HepG2 (cell line): ENCODE results near the gene PNN. TPM values are rescaled to one million over a fixed set of nuclear protein-coding genes. Genes with fewer than 3 reads are reported as not detected.

Experiments
- JUND ChIP-seq: sonication (generic); formaldehyde crosslinking; IDR thresholded peaks from 2 replicates; pipeline ENCODE4 v1.8.0; 2022; ENCODE audit warnings: mild to moderate bottlenecking, missing genetic modification reagents
- KDM5B ChIP-seq: sonication (generic); formaldehyde crosslinking; IDR thresholded peaks from 2 replicates; pipeline ENCODE4 v1.4.0; 2020; ENCODE audit warnings: missing genetic modification reagents, mild to moderate bottlenecking, borderline replicate concordance
- MAF1 ChIP-seq: sonication (generic); formaldehyde crosslinking; IDR thresholded peaks from 2 replicates; pipeline ENCODE4 v1.5.0; 2020; ENCODE audit warnings: missing genetic modification reagents, borderline replicate concordance
- MBD4 ChIP-seq: IDR thresholded peaks from 2 replicates; pipeline ENCODE4 v1.6.1; 2012; ENCODE audit warnings: low read length, inconsistent platforms, borderline replicate concordance
- MED8 ChIP-seq: sonication (generic); formaldehyde crosslinking; IDR thresholded peaks from 2 replicates; pipeline ENCODE4 v1.8.1; 2023; ENCODE audit warnings: mild to moderate bottlenecking, missing genetic modification reagents; ENCODE audit not compliant: insufficient replicate concordance
- NRL ChIP-seq: sonication (generic); formaldehyde crosslinking; IDR thresholded peaks from 2 replicates; pipeline ENCODE4 v1.5.0; 2020; ENCODE audit warnings: missing genetic modification reagents, mild to moderate bottlenecking, moderate library complexity, borderline replicate concordance
- POGZ ChIP-seq: sonication (generic); formaldehyde crosslinking; IDR thresholded peaks from 2 replicates; pipeline ENCODE4 v1.4.0; 2020; ENCODE audit warnings: mild to moderate bottlenecking, missing genetic modification reagents
- PRPF4 ChIP-seq: fragments of 200-400 bp; formaldehyde crosslinking; IDR thresholded peaks from 2 replicates; pipeline ENCODE4 v1.6.1; 2016; ENCODE audit warnings: low read length, low read depth; ENCODE audit not compliant: poor library complexity, severe bottlenecking
- TCF12 ChIP-seq, 2 experiments: fragments of 450-650 bp in 1 of 2; sonication (generic) in 1 of 2; formaldehyde crosslinking in 1 of 2; IDR thresholded peaks; 2 replicates each; pipeline versions ENCODE4 v1.6.1 to v1.8.0; 2017 to 2022; ENCODE audit warnings: antibody characterized with exemption in 1 of 2, mild to moderate bottlenecking in 1 of 2, missing genetic modification reagents in 1 of 2, moderate library complexity in 1 of 2
- ZNF10 ChIP-seq: sonication (generic); formaldehyde crosslinking; IDR thresholded peaks from 2 replicates; pipeline ENCODE4 v1.4.0; 2020; ENCODE audit warnings: mild to moderate bottlenecking, low read depth, missing genetic modification reagents, borderline replicate concordance
- ZNF251 ChIP-seq: sonication (generic); formaldehyde crosslinking; IDR thresholded peaks from 2 replicates; pipeline ENCODE4 v1.9.0; 2021; ENCODE audit warnings: mild to moderate bottlenecking, missing genetic modification reagents
- ZNF749 ChIP-seq: sonication (generic); formaldehyde crosslinking; IDR thresholded peaks from 2 replicates; pipeline ENCODE4 v1.8.0; 2022; ENCODE audit warnings: mild to moderate bottlenecking, missing genetic modification reagents, moderate library complexity, borderline replicate concordance
- ZNF775 ChIP-seq: sonication (generic); formaldehyde crosslinking; IDR thresholded peaks from 2 replicates; pipeline ENCODE4 v1.4.0; 2020; ENCODE audit warnings: missing genetic modification reagents, mild to moderate bottlenecking, moderate library complexity, borderline replicate concordance
- polyA plus RNA-seq, 8 experiments: library from polyadenylated mRNA; depleted of rRNA in 3 of 8; stranded (reverse) in 7 of 8; unstranded in 1 of 8; fragments of >200 nt; fragmentation: Illumina TruSeq in 4 of 8; extraction: Trizol in 4 of 8; gene quantifications; 2 replicates each; pipeline versions ENCODE4 v1.2.1 to v1.2.3, GENCODE V29; 2011 to 2016; ENCODE audit warnings: low read depth in 4 of 8, missing spikeins in 1 of 8, mixed read lengths in 1 of 8; ENCODE audit not compliant: insufficient read depth in 1 of 8
- total RNA-seq, 5 experiments: library from RNA; depleted of rRNA; stranded (reverse); fragments of >200 nt; fragmentation: Illumina TruSeq; extraction: Trizol; gene quantifications; 2 replicates each; pipeline ENCODE4 v1.2.3, GENCODE V29; 2016; ENCODE audit warnings: low read depth in 1 of 5
- TF ChIP-seq, protein P1 (sequence below), 2 experiments: fragments of 450-650 bp in 1 of 2; sonication (generic) in 1 of 2; formaldehyde crosslinking in 1 of 2; IDR thresholded peaks; 2 replicates each; pipeline versions ENCODE4 v1.6.1 to v1.8.0; 2016 to 2022; ENCODE audit warnings: antibody characterized with exemption in 1 of 2, mild to moderate bottlenecking in 1 of 2, missing genetic modification reagents in 1 of 2
- TF ChIP-seq, protein P2 (sequence below): sonication (generic); formaldehyde crosslinking; IDR thresholded peaks from 2 replicates; pipeline ENCODE4 v1.8.0; 2022; ENCODE audit warnings: mild to moderate bottlenecking, missing genetic modification reagents
- TF ChIP-seq, protein P3 (sequence below): sonication (generic); formaldehyde crosslinking; conservative IDR thresholded peaks from 2 replicates; pipeline ENCODE4 v1.8.0; 2022; ENCODE audit warnings: mild to moderate bottlenecking, moderate library complexity, missing genetic modification reagents

The PNN gene
- total and polyA plus RNA-seq, 2 of the 13 experiments (the other 11 are each of a cell fraction or from before 2014, with no cell fraction given), result 58.0 to 214 TPM

DNA sequence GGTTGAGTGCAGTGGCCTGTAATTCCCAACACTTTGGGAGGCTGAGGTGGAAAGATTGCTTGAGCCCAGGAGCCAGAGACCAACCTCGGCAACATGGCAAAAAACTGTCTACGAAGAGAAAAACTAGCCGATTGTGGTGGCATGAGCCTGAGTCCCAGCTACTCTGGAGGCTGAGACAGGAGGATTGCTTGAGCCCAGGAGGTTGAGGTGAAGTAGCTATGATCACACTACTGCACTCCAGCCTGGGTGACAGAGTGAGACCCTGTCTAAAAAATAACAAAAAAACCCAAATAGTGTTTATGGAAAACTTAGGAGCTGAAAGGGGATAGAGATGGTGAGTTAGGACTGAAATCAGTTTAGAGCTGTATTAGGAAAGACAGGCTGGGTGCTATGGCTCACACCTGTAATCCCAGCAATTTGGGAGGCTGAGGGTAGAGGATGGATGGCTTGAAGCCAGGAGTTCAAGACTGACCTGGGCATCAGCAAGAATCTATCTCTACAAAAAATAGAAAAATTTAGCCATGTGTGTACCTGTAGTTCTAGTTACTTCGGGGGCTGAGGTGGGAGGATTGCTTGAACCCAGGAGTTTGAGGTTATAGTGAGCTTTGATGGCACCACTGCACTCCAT, 9.7 kb downstream of the PNN start (continued):
- TF ChIP-seq, protein P1, sequence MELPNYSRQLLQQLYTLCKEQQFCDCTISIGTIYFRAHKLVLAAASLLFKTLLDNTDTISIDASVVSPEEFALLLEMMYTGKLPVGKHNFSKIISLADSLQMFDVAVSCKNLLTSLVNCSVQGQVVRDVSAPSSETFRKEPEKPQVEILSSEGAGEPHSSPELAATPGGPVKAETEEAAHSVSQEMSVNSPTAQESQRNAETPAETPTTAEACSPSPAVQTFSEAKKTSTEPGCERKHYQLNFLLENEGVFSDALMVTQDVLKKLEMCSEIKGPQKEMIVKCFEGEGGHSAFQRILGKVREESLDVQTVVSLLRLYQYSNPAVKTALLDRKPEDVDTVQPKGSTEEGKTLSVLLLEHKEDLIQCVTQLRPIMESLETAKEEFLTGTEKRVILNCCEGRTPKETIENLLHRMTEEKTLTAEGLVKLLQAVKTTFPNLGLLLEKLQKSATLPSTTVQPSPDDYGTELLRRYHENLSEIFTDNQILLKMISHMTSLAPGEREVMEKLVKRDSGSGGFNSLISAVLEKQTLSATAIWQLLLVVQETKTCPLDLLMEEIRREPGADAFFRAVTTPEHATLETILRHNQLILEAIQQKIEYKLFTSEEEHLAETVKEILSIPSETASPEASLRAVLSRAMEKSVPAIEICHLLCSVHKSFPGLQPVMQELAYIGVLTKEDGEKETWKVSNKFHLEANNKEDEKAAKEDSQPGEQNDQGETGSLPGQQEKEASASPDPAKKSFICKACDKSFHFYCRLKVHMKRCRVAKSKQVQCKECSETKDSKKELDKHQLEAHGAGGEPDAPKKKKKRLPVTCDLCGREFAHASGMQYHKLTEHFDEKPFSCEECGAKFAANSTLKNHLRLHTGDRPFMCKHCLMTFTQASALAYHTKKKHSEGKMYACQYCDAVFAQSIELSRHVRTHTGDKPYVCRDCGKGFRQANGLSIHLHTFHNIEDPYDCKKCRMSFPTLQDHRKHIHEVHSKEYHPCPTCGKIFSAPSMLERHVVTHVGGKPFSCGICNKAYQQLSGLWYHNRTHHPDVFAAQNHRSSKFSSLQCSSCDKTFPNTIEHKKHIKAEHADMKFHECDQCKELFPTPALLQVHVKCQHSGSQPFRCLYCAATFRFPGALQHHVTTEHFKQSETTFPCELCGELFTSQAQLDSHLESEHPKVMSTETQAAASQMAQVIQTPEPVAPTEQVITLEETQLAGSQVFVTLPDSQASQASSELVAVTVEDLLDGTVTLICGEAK (IDR thresholded peaks at IDR 0.05), result no peak
- TF ChIP-seq, protein P1 (CRISPR knock-in tag; IDR thresholded peaks at IDR 0.05), result no peak
- TF ChIP-seq, protein P2, sequence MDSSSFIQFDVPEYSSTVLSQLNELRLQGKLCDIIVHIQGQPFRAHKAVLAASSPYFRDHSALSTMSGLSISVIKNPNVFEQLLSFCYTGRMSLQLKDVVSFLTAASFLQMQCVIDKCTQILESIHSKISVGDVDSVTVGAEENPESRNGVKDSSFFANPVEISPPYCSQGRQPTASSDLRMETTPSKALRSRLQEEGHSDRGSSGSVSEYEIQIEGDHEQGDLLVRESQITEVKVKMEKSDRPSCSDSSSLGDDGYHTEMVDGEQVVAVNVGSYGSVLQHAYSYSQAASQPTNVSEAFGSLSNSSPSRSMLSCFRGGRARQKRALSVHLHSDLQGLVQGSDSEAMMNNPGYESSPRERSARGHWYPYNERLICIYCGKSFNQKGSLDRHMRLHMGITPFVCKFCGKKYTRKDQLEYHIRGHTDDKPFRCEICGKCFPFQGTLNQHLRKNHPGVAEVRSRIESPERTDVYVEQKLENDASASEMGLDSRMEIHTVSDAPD (CRISPR knock-in tag), result no peak
- TF ChIP-seq ZNF10 (CRISPR knock-in tag) (no peak), ZNF775 (CRISPR knock-in tag) (no peak), ZNF251 (CRISPR knock-in tag) (no peak), POGZ (CRISPR knock-in tag) (no peak), MAF1 (CRISPR knock-in tag) (no peak), JUND (no peak), MED8 (CRISPR knock-in tag) (no peak), MBD4 (no peak), PRPF4 (no peak), ZNF749 (CRISPR knock-in tag) (no peak), TCF12 (IDR thresholded peaks at IDR 0.05) (no peak), TCF12 (CRISPR knock-in tag; IDR thresholded peaks at IDR 0.05) (no peak), KDM5B (no peak), NRL (no peak)
- TF ChIP-seq, protein P3, sequence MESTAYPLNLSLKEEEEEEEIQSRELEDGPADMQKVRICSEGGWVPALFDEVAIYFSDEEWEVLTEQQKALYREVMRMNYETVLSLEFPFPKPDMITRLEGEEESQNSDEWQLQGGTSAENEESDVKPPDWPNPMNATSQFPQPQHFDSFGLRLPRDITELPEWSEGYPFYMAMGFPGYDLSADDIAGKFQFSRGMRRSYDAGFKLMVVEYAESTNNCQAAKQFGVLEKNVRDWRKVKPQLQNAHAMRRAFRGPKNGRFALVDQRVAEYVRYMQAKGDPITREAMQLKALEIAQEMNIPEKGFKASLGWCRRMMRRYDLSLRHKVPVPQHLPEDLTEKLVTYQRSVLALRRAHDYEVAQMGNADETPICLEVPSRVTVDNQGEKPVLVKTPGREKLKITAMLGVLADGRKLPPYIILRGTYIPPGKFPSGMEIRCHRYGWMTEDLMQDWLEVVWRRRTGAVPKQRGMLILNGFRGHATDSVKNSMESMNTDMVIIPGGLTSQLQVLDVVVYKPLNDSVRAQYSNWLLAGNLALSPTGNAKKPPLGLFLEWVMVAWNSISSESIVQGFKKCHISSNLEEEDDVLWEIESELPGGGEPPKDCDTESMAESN (CRISPR knock-in tag), result no peak
